Fibroblast of skin of right biceps (primary cell): ENCODE data around the gene MFSD2B.

Experiments used
- DNase-seq: peaks from one replicate; pipeline ENCODE4 v3.0.0-alpha.2; 2013

The MFSD2B gene

GRCh38 chr2:24051833-24052232, 41.9 kb downstream of the MFSD2B start:
- DNase-seq: no peak

- no peak for DNase-seq
Observed at GRCh38 chr2:24052951-24053350, 43.1 kb downstream of the MFSD2B start.

GRCh38 chr2:24054366-24055010, 44.6 kb downstream of the MFSD2B start:
- DNase-seq: no peak

- no peak for DNase-seq
Observed at GRCh38 chr2:24055750-24056149, 45.9 kb downstream of the MFSD2B start.

GRCh38 chr2:24058564-24059271, 48.8 kb downstream of the MFSD2B start:
- DNase-seq: no peak

- DNase-seq: no peak
Observed at GRCh38 chr2:24065341-24065740, 55.5 kb downstream of the MFSD2B start.

- DNase-seq: no peak
Observed at GRCh38 chr2:24072259-24072658, 62.4 kb downstream of the MFSD2B start.

GRCh38 chr2:24073816-24074215, 63.9 kb downstream of the MFSD2B start:
- DNase-seq: no peak

GRCh38 chr2:24075259-24075658, 65.4 kb downstream of the MFSD2B start:
- DNase-seq: no peak
